HG02798 (cell line): ENCODE results near the gene CC2D2A.
"Not testable (repeated sequence)": the region's sequence is repeated elsewhere in the genome, so short reads cannot be mapped to it uniquely, and the experiment has no call there.

Experiments used
- ATAC-seq: cut with Tn5 transposase; IDR thresholded peaks from one replicate; pipeline ENCODE4 v1.9.1; 2021; ENCODE audit warnings: mild to moderate bottlenecking; ENCODE audit not compliant: unreplicated experiment, poor library complexity

The CC2D2A gene

DNA sequence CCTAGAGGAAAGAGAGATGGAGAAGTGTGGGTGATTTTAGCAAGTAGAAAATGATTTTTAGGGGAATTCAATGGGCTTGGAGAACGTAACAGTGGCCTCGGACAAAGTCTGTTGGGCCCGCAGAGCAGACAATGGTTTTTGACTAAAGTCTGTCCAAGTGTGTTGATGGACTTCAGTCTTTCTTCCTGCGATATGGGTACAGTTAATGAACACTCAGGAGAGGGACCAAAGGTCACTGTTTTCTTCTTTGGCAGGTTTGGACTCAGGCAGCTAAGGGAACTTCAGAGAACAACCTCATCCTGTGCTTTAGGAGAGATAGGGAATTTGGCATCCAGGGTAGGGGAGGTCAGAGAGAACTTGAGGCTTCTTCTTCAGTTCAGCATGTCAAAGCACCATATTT, 38.0 kb downstream of the CC2D2A start:
- no peak for ATAC-seq

DNA sequence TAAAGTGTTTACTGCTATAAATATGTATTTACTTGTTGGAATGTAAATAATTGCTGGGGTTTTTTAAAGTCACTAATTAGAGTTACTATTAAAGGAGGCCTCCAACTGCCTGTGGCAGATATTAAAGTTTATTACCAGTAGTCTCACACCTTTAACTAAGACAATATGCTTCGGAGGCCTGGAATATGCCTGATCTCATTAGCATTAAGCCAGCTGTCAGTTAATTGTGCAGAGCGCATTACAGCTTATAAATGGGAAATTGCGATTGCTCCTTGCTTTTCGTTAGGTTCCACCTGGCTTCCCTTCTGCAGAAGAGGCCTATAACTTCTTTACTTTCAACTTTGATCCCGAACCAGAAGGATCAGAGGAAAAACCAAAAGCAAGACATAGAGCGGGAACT, 41.3 kb downstream of the CC2D2A start:
- ATAC-seq, result no peak

DNA sequence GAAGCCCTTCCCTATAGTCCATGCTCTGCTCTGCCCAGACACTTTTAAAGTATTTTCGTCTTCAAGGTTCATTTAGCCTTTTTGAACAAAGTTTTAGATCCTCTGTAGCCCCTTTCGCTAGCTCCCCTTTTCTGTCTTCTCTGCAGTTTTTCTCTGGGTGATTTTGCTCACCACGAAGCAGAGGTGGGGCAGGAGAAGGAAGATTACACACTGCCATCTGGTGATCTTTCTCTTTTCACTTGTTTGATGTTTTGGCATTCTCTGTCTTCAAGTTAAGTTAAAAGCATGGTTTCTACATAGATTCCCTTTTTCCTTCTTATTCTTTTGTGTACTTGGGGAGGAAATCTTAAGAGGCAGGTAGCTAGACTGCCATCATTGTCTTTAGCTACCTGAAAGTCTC, 43.9 kb downstream of the CC2D2A start:
- no peak for ATAC-seq

DNA sequence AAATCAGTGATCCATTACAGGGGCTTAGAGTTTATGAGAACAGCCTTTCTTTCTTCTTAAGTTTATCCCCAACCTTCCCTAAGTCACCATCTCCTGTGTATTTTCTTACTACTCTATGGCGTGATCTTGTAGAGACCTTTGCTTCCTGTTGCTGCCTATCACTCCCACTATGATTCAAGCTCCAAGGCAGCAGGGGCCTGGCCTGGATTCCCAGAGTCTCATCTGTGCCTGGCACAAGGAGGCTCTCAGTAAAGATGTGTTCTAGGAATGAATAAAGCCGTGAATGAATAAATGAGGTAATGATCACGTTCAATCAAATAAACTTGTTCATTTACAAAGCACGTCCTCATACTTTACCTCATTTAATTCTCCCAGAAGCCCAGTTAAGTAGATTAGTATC, 45.4 kb downstream of the CC2D2A start:
- ATAC-seq, result no peak

DNA sequence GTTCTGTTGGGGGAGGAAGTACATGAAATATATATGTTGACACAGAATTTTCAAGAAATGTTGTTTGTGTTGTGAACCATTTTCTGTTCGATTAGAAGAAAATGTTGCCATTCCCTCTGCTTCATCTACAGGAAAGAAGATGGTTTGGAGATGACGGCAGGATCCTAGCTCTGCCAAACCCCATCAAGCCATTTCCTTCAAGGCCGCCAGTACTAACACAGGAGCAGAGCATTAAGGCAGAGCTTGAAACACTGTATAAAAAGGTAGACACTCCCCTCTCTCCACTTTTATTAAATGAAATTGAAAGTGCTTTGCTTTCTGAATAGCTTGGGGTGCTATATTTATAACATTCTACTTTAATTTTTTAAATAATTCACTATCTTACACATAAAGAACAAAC, 46.8 kb downstream of the CC2D2A start:
- no peak for ATAC-seq

DNA sequence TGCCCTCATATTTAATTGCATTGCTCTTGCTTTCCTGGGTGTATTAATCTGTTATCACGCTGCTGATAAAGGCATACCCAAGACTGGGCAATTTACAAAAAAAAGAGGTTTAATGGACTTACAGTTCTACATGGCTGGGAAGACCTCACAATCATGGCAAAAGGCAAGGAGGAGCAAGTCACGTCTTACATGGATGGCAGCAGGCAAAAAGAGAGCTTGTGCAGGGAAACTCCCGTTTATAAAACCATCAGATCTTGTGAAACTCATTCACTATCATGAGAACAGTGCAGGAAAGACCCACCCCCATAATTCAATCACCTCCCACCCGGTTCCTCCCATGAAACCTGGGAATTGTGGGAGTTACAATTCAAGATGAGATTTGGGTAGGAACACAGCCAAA, 48.0 kb downstream of the CC2D2A start:
- ATAC-seq, result not testable (repeated sequence)

DNA sequence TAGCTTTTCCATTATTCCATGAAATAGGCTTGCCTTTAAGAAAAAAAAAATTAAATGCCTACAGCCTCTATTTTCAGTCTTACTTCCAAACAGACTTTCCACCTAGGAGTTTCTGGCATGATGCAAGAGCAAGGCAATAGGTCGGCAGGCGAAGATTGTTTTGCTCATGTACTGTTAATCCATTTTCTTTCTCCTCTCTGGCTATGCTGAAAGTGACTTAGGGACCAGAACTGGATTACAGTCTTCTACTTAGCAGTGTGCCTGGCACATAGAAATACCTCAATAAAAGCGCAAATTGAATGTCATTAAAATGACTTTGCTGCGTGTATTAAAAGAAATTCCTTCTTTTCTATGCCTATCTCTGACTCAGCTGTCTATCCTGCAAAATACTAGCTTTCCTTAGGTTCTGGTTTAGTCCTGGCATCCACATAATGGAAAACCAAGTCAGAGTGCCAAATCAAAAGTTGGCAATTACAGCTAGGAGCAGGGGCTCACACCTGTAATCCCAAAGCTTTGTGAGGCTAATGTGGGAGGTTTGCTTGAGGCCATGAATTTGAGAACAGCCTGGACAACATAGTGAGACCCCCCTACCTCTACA, 51.9 kb downstream of the CC2D2A start:
- ATAC-seq, result no peak

DNA sequence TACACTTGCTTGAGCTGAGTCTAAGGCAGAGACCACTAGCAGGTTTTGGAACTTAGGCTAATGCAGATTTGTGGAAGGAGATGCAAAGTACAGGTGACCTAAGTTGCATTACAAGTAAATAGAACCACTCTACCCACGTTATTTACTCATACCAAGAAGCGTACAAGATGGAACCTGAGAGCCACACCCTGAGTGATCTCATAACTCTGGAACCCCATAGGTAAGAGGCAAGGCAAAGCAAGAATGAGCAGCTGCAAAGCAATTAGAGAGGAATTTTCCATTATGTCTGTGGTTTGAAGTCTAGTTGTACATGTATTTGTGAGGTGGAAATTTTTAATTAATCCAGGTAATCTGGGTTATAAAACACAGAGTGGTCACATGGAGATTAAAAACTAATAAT, 55.4 kb downstream of the CC2D2A start:
- no peak for ATAC-seq

DNA sequence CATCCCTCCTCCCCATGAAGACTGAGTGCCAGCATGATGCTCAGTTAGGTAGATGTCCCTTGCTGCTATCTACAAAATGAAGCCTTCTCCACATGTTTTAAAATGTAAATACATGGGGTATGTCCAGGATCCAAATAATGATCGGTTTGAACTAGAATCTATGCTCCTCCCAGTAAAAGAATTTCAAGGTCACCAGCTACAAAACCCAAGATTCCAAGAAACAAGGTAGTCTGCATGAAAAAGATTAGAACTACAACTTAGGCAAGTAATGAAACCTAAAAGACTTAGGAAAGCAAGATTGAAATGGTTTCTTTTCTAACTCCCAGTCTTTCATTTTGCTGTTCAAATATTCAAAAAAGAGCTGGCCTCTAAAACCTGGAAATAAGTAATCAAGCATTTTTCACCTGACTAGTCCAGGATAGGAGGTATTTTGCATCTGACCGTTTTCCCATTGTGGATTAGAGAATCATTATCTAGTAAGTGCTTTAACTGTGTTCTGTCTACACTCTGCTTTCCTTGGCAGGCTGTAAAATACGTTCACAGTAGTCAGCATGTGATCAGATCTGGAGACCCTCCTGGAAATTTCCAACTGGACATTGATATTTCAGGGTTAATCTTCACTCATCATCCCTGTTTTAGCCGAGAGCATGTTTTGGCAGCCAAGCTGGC, 57.4 kb downstream of the CC2D2A start:
- ATAC-seq, result no peak

DNA sequence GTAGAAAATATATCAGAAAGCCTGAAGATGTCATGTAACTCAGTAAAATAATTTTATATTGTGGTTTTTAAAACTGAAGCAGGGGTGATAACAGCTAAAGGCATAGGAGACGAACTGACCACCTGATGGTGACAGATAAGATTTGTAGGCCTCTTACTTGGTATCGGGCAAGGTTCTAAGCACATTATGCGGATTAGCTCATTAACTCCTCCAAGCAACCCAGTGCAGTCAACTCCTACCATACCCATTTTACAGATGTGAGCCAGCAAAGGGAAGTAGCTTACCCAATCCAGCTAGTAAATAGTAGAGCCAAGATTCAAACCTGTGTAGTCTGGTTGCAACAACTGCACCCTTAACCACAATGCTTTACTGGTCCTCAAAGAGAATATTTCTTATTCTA, 62.1 kb downstream of the CC2D2A start:
- ATAC-seq, result no peak

DNA sequence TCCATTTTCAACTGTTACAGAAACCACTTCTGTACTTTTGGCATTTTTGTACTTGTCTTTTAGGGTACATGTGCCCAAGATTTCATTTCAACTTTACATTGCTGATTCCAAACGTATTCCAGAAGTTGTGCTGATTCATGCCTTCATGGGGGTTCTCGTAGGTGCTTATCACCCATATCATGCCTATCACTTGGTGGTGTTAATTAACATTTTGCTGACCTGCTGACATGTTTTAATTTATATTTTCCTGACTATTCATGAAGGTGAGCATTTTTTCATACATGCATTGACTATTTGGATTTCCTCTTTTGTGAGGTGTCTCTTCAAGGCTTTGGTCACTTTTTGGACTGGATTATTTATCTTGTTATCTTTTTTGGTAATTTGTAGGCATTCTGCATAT, 64.1 kb downstream of the CC2D2A start:
- ATAC-seq, result no peak

DNA sequence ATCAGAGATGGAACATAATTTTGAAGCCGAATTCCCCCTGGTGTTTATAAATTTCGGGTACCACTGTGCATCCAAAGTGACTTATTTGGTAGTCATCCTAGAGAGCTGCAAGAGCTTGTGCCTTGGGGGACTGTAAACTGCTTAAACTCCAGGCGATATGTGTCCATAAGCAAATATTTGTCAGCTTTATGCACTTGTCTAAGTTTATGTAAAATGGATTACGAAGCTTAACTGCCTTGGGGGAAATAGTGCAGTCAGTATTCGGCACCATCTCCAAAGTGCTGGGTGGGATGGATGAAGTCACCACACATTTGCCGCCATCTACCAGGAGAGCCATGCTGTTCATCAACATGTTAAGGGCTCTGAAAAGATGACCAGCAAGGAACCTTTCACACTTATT, 65.9 kb downstream of the CC2D2A start:
- no peak for ATAC-seq

DNA sequence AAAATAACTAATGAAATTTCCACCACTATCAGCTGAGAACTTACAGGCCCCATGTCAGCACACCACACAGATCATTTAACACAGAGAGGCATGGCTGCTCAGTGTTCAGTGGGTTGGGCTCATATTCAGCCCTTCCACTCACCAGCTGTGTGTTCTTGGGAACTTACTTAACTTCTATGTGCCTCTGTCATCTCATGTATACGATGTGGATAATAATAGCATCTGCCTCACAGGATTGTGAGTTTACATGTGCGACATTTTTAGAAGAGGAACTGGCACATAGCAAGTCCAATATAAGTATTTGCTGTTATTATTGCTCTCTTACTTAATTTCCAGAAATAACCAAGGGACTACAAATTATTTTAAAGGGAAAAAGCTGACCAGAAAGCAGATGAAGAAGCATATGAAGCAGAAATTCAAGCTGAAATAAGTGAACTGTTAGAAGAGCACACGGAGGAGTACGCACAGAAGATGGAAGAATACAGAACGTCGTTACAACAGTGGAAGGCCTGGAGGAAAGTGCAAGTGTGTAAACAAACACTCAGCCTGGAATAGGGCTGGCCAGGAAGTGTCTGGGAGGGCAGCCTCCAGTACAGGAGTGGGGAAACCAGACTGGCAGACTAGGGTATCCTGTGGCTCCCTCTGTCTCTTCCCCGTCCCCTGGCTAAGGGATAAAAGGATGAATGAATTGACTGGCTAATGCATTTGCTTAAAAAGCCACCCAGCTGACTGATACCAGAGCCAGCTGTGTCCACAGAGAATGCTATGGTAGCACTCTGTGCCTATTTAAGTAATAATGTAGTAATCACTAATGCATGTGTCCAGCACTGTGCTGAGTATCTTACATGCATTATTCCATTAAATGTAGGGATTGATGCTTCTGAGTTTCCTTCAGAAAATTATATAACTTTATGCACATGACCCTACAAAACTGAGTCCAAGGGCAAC, 67.1 kb downstream of the CC2D2A start:
- ATAC-seq, result no peak

DNA sequence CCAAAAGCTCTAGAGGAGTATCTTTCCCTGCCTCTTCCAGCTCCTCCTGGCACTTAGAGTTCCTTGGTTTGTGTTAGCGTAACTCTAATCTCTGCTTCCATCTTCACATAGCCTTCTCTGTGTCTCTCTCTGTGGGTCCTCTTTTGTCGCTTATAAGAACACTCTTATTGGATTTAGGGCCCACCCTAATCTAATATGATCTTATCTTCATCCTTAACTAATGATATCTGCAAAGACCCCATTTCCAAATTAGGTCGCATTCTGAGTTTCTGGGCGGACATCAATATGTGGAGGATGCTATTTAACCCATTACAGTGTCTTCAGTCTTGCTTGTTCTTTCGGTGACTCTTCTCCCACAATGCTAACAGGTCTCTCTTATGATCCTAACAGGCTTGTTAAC, 72.3 kb downstream of the CC2D2A start:
- no peak for ATAC-seq

DNA sequence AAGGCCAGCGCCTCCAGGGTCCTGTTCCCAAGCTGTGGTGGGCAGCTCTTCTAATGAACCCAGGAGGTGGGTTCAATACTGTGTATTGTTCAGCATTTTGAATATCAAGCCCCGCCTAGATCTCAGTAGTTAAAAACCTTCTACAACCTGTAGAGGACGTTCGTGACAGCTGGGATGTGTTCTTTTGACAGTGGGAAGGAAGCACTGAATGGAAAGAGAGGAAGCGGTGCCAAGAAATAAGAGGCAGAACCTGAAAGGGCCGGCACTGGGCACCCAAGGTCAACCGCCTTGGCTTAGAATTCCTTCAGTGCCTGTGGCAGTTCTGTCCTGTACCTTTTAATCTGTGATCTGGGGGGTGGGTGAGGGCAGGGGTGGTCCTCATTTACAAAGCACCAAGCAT, 73.1 kb downstream of the CC2D2A start:
- no peak for ATAC-seq

DNA sequence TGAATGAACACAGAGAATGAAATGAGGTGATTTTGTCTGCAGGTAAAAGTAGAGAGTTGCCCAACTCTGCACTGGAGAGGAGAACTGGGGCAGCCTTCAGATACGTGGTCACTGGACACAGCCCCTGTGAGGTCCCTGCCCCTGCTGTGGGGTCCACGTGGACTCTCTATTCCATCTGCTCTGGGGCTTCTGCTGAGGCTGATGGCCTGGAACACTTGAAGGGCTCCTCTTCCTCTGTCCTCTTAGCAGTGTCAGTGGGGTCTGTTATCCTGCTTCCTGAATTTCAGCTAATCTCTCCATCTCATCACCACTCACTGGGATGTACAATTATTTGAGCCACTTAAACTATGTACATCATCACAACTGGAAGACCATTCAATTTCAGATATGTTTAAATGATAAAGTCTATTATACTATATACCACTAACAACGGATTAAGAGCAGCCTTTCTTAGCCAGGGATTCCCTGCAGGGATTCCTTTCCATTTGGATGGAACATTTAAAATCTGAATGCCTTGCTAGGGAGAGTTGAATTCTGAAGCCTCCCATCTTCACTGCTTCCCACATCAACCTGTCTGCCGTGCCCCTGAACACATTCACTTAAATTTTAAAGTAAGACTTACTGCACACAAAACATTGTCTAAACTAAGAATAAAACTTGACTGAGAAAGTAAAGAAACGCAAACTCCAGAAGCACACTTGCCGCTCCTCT, 74.0 kb downstream of the CC2D2A start:
- ATAC-seq, result no peak

DNA sequence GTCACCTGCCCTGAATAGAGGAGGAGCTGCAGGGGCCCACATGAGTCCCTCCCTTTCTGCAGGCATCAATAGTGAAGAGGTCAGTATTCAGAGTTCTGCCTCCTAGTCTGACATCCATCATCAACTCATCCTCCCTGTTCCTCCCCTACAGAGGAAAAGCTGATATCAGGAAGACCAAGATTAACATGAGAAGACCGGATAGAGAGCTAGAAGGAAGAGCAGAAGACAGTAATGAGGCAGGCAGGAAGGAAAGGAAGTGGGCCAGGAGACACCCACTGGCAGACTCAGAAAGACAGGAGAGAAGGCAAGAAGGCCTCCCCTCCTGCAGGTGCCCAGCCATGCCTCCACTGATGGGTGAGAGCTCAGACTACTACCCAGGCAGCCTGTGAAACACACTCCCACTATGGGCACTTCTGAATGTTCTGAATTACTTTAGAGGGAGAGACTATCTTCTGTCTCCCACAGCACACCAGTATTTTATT, 74.6 kb downstream of the CC2D2A start:
- ATAC-seq, result no peak

DNA sequence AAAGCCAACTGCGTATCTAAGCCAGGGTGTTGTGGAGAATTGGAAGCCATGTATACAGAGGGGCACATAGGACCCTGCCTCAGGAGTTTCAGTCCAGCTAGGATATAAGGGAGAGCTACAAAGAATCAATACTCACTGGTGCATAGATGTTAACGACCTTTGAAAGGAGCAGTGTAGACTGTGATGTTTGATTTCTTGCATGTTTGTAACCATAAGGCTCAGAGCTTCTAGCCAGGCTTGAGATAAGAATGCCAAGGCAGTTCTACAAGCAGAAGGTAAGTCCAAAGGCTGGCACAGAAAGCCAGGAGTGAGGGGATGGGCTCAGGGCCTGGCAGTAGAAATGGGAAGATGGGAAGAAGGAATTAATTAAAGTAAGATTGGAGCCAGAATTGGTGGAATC, 75.7 kb downstream of the CC2D2A start:
- no peak for ATAC-seq

DNA sequence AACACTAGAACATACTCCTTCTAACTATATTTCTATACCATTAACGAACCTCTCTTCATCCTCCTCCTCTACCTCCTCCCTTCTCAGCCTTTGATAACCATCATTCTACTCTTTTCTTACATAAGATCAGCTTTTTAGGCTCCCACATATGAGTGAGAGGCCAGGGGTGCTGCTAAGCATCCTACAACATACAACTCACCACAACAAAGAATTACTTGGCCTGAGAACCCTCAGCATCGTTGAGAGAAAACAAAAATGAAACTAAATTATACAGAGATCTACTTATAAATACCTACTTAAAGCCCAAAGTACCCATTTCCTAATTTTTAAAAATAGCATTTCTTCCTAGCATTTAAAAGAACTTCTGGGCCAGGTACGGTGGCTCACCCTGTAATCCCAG, 77.7 kb downstream of the CC2D2A start:
- ATAC-seq, result no peak

DNA sequence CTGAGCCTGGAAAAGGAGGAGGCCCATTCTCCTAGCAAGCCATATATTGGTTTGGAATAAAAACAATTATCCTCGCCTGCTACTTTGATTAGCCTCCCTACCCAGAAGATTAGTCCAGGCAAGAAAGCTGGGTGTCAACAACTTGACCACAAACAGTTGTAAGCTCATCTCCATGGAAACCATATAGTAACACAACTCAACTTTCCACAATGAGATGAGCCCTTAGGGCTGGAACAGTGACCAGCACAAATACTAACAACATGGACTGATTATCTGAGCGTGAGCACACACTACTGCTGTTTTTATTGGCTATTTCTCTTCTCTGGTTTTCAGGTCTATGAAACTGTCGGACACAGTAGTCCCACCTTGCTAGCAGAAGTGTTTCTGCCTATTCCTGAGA, 80.8 kb downstream of the CC2D2A start:
- no peak for ATAC-seq
